Sciatic nerve (tissue), 2 donors: Measurements from ENCODE around the gene PLEKHM3. TPM values are rescaled to one million over a fixed set of nuclear protein-coding genes. Genes with fewer than 3 reads are reported as not detected.
"Not testable (repeated sequence)": the region's sequence is repeated elsewhere in the genome, so short reads cannot be mapped to it uniquely, and the experiment has no call there.

Experiments used
- ATAC-seq: fragments of 200-7000 bp; cut with Tn5 transposase; one replicate; pipeline ENCODE4 v1.9.1; 2020; ENCODE audit warnings: mild to moderate bottlenecking, moderate library complexity
- DNase-seq: peaks from one replicate; pipeline ENCODE4 v3.0.0-alpha.2; 2020; ENCODE audit warnings: low spot score
- intact Hi-C: fragments of 100-400 bp; cut with DNase I; formaldehyde crosslinking; loops from one replicate; pipeline ENCODE4 v1.14.2; 2022
- total RNA-seq: library from RNA; stranded (reverse); fragmentation: NEBNext Ultra II Directional; extraction: Animal tissue kit (Norgen Biotek cat#: 25700); gene quantifications from one replicate; pipeline ENCODE4 v1.2.1, GENCODE V29; 2021
- donor health status: DM: no; HTN: no; CAD: no.
- donor health status: DM: no; HTN: no; CAD: no.

The PLEKHM3 gene
- total RNA-seq, 1 donor from 2014 or later = 23.8 TPM

DNA sequence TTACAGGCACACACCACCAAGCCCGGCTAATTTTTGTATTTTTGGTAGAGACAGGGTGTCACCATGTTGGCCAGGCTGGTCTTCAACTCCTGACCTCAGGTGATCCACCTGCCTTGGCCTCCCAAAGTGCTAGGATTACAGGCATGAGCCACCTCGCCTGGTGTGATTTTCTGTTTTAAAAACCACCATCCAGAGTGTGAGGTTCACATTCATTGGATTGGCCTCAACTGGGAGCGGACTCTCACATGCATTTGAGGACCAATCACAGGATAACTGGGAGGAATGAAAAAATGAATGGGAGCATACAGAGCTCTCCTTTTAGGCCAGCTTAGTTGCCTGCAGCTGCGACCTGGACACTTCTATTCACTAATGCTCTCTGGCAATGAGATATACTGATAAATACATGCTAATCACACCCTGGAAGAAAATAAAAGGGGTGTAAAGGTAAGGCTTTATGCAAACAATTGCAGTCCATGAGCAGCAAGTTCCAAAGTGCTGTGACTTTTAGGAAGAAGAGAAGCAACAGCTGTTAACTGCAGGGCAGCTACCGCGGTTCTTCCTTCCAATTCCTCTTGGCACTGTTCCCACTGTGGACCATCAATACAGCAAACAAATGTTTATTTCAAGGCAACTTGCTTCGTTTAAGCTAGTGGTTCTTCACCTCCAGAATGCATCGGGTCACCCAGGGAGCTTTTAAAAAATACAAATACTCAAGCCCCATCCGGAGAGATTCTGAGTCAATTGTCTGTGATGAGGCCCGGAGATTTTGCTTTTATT lies 206.1 kb downstream of the PLEKHM3 start:
- no peak for ATAC-seq
- DNase-seq = peak; percentile 7
- intact Hi-C loops = no loop called here

DNA sequence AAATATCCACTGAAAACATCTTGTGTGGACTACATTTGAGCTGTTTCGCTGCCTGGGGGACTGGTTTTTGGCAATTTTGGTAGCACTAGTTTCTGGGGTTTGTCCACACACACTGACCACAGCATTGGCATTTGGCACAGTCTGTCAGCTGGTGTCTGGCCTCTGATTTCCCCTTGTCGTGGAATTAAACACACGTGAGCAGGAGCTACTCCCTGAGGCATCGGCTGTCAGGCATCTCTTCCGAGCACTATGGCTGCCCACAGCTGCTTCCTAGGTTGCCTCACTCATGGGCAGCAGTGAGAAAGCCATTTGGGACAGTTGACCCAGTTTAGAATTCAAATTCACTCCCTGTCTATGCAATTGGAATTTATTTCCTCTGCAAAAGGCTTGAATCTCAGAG lies 208.8 kb downstream of the PLEKHM3 start:
- ATAC-seq = no peak
- intact Hi-C loops = no loop called here
- peak; percentile 9 for DNase-seq

DNA sequence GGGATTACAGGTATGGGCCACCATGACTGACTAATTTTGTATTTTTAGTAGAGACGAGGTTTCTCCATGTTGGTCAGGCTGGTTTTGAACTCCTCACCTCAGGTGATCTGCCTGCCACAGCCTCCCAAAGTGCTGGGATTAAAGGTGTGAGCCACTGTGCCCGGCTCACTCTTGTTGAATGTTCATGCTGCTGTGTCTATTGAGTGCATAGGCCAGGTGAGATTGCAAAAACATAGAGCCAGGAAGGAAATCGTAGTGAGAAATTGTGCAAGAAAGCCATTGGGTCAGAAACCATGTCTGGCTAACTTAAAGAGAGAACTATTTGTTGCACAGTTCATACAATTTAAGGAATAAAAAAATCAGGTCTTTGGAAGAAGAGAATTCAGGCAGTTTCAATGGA lies 210.1 kb downstream of the PLEKHM3 start:
- intact Hi-C loops = no loop called here
- ATAC-seq (no peak), DNase-seq (no peak)

DNA sequence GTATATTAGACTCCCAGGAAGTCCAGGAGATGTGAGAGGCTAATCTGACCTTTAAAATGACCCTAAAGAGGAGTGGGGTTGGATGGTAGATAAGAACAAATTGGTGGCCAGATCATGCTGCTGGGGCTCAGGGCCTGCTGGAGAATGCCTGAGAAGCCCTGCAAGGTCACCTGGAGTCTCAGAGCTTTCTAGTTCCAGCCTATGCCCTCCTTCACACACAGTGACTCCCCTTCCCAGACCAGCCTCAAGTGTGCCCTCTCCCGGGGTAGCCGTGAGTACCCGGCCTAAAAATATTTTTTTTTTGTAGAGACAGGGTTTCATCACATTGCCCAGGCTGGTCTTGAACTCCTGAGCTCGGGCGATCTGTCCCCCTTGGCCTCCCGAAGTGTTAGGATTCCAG lies 211.4 kb downstream of the PLEKHM3 start:
- DNase-seq (no peak), ATAC-seq (no peak)
- intact Hi-C loops = no loop called here

DNA sequence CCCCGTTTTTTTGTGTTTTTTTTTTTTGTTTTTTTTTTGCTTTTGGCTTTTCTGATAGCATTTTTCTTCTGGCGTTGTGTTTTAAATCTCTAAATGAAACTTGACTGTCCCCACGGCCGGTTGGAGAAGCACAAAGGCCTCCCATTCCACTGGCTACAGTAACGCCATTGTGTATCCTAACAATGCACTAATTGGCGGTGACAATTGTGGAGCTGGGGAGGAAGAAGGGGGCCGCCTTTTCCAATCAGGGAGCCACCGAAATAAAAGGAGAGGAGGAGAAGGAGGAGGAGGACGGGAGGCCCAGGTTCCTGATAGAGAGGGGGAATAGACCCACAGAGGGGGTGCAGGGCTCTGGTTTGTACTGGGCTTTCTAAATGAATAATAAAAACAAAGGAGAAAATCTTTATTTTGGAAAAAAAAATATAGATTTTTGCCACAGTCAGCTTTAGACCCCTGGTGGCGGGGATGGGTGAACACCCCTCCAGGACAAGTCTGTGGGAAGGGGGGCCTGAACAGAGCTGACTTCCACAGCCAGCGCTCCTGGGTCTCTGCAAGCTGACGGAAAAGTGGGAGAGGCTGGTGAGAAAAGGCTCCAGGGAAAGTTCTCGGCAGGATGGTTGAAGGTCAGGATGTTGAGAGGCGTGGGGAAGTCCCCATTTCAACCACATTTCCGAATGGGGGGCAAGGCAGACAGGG lies 212.0 kb downstream of the PLEKHM3 start:
- ATAC-seq = peak; percentile 43
- no peak for DNase-seq
- intact Hi-C loops = no loop called here

DNA sequence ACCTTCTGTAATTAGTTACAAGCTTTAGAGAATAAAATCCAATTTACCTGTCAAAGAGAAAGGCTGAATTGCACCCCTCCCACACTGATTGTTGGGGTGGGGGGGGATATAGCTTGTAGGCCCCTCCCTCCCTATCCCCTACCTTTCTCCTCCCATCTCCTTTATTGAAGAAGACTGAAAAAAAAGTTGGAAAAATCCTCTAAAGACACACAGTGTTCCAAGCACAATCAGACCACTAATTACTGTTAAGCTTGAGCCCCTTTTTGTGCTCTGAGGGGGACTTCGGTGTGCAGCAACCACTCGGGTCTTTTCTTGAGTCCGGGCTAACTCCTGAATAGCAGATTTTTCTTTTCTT lies 212.6 kb downstream of the PLEKHM3 start:
- ATAC-seq (no peak), DNase-seq (no peak)
- intact Hi-C loops = no loop called here

DNA sequence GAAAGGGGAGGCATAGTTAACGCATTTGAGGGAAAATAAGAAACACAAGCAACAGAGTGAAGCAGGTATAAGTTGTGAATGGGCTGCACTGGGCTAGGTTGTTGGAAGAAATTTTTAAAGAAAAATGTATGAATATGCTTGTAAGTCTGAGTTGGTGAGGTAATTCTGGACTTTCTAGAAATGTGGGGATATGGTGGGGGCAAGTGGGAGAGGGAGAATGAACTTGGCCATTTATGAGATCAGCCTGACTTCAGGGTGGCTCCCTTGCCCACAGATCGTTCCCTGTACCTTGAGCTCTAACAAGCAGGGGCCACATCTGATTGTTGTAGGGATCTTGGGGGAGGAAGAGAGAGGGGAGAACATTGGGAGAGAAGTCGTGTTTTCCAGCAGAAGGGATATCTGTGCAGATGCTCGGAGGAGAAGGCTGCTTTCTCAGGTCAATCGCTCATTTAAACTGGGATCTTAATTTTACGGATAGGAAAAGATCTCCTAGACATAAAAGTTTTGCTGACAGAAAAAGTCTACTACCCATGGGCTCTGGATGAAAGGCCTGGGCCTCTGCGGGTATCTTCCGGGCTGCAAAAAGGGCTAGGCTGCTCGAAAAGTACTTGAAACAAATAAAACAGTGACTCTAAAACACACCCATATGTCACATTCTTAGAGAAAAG lies 213.1 kb downstream of the PLEKHM3 start:
- DNase-seq (no peak), ATAC-seq (no peak)
- intact Hi-C loops = no loop called here

DNA sequence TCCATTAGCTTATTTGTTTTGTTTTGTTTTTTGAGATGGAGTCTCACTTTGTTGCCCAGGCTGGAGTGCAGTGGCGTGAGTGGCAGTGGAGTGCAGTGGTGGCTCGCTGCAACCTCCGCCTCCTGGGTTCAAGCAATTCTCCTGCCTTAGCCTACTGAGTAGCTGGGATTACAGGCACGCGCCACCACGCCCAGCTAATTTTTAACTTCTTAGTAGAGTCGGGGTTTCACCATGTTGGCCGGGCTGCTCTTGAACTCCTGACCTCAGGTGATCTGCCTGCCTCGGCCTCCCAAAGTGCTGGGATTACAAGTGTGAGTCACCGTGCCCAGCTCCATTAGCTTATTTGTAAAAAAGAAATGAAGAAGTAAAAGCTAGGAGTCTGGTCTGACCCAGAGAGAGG lies 213.7 kb downstream of the PLEKHM3 start:
- intact Hi-C loops, ATAC-seq, DNase-seq: not testable (repeated sequence)

DNA sequence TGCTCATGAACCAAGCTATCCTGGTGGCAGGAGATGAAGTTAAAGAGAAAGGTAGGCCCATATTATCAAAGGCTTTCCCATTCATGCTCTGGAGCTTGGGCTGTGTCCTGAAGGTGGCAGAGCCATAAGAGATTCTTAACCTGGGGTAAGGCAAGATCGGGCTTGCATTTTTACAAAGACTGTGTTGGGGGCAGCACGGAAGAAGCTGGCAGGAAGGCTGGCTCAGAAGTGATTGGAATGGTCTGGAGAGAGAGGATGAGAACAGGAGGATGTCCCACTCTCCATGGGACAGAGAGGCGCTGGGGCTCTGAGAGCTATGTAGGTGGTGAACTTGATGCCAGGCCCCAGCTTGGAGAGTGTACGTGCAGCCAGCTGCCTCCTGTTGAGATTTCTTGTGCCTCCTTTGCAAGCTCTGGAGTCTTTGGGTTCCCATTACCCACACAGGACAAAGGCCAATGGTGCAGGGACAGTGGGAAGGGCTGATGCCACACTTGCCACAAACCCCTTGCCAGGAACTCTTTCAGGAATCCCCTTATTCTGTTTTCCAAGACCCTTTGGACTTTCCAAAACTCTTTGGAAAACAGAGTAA lies 215.0 kb downstream of the PLEKHM3 start:
- DNase-seq = no peak
- intact Hi-C loops = no loop called here
- no peak for ATAC-seq

DNA sequence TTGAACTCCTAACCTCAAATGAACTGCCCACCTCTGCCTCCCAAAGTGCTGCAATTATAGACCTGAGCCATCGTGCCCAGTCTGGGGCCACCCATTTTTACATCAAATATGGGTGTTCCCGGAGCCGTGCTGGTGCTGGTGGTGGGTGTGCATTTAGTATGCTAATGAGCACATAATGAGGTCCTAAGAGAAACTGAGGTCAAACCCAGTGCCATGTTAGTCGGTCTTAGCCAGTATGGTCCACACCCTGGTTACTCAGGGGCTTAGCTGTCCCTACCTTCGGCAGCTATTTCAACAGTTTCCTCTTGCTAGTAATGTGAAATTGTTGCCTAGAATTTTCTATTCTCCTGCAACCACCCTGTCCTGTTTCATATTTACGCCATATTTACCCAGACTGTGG lies 217.2 kb downstream of the PLEKHM3 start:
- DNase-seq (no peak), ATAC-seq (no peak)
- intact Hi-C loops = no loop called here

DNA sequence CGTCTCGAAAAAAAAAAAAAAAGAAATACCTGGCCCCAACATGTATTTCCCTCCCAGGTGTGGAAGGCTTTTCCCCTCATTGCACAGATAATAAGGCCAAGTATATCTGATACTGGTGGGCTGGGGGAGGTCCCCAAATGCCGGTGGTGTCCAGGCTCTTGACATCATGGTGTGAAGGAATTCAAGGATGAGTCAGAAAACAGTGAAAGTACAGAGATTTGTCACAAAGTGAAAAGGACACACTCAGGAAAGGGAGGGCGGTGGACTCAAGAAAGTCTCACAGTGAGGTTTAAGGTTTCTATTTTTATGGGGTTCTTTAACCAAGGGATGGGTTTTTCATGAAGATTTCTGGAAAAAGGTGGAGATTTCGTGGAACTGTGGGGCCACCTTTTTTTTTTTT lies 217.8 kb downstream of the PLEKHM3 start:
- intact Hi-C loops = no loop called here
- DNase-seq (no peak), ATAC-seq (no peak)

DNA sequence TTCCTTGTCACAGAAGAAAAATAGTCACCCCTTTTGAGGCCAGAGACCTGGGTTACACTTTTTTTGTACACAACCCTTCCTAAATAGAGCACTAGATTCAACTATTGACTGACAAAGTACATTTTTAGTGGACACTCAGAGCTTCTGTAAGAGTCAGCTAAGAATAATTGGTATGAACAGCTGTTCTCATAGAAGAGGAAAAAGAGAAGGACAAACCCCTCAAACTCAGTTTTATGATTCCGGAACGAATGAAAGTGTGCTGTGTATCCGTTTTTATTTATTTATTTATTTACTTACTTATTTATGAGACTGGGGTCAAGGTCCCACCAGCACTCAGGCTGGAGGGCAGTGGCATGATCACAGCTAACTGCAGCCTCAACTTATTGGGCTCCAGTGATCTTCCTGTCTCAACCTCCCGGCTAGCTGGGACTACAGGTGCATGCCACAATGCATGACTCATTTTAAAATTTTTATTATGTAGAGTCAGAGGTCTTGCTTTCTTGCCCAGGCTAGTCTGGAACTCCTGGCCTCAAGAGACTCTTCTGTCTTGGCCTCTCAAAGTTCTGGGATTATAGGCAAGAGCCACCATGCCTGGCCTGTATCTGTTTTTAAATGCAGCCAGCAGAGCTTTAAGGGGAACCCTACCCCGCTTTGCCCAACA lies 219.6 kb downstream of the PLEKHM3 start:
- intact Hi-C loops = no loop called here
- ATAC-seq (no peak), DNase-seq (no peak)

DNA sequence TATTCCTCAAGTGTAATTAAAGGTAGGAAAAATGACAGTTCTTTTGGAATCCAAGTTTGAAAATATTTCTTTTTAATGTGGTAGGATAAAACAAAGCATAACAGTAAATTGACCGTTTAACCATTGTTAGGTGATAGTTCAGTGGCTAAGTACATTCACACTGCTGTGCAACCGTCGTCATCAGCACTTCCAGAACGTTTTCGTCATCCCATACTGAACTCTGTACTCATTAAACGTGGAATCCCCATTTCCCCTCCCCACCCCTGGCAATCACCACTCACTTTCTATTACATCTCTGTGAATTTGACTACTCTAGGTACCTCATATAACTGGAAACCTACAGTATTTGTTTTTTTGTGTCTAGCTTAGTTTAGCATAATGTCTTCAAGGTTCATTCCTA lies 222.7 kb downstream of the PLEKHM3 start:
- intact Hi-C loops = no loop called here
- DNase-seq = no peak
- ATAC-seq = no peak

DNA sequence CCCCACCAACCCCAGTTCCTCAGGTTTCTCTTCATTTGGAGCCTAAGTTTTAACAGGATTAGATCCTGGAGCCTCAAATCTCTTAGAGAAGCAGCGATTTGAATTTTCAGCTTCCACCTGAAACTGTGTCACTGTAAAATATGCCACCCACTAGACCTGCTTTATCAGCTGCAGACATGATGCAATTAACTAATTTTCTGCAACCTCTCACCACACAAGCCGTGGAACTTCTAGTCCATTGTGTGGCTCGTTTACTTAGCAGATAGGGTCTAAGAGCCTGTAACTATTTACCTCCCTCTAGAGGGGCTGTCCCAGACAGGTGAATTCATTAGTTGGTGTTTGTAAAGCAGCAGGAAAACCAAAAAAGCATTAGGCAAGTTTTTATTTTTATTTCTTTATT lies 224.1 kb downstream of the PLEKHM3 start:
- ATAC-seq (no peak), DNase-seq (no peak)
- intact Hi-C loops = no loop called here

DNA sequence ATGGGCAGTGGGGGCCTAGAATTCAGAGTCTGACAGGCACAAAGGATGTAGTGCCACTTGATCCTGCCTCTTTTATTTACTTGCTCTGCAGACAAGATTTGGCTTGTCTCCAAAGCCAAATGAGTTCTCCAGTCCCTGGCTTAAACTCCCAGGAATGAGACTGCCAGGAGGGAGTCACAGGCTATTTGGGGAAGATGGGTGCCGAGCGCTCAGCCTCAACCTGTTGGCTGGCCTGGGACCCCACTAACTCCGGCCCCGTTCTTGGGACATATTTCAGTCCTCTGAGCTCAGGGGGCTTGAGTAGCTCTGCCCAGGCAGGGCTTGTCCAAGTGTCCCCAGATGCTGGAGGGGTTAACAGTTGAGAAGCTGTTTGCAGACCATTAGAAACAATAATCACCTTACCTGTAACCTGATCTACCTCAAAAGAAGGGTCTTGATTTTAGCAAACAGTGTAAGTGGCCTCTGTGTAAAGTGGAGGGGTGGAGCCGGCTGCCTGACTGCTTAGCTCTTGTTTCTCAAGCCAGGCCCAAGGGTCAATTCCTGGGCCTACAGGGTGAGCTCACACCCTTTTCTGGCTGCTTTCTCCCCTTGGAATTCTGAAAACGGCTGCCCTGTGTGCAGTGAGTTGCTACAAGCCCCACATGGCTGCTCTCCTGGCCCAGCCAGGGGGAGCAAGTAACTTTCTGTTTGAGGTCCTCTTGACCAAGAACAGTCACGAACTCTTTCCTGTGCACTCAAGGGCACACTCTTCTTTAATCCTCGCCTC lies 228.6 kb downstream of the PLEKHM3 start:
- intact Hi-C loops = no loop called here
- no peak for ATAC-seq

DNA sequence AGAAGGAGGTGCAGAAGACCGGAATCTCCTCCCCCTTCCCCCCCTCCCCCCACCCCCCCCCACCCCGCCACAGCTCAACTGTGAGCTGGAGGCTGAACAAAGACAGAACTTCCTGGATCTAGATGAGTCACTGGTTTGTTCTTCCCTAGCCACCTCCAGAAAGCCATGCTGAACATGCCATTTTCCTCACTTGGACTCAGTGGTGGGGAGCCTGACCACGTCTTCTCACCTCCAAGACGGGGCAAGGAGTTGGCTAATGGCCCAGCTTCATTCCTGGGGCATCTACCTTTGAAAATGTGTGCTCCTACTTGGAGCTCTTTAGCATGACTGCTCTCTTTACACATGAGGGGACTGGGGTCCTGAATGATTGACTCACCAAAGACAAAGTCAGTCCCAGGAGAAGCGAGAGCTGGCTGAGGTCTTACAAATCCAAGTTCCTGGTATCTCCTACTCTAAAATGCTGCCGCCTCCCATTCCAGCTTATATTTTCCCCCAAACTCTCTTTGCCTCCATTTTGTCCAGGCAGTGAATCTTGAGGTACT lies 233.0 kb downstream of the PLEKHM3 start:
- peak; percentile 50 for ATAC-seq
- no peak for DNase-seq
- intact Hi-C loops = no loop called here

More for the DNA sequence above, 228.6 kb downstream of the PLEKHM3 start:
- no peak for DNase-seq

DNA sequence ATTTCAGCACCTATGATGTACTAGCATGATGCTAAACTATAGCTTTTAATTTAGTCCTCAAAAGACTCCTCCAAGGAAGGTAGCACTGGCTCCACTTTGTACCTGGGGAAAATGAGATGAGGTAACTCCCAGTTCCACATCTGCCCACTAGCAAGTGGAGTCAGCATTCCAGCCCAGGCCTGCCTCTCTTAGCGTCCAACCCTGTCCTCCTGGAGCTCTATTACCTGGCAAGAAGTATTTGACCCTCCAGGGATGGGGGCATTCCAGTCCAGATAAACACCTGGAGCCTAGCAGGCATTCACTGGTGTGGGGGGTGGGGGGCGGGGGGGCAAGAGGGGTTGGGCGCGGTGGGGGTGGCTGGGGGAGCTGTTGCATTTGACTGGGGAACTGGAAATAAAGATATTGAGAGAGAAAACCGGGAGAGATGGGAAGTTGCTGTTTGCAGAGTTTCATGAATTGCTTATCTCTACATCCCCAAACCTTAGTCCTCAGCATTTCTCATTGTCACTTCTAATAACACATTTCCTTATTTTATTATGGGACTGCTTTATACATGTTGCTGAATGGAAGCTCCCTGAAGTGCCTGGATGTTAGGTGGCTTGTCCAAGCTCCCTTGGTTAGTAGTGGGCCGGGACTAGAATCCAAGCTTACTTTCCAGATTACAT lies 233.6 kb downstream of the PLEKHM3 start:
- ATAC-seq = no peak
- DNase-seq = no peak
- intact Hi-C loops = no loop called here

DNA sequence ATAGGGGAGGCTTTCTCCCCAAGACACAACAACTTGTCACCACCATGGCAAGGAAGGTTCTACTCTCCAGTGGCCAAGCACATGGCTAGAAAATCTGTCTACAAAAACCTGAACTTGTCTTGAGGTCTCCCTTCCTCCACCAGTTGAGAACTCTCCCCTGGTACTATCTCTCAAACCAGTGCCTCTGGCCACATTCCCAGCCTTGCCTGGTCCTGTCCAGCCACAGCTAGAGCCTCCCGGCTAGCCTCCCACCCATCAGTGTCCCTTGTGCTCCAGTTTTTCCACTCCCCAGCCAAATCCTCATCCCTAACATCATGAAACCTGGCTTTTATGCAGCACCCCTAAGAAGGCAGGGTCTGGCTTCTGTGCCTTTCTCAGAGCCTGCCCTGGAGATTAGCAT lies 234.4 kb downstream of the PLEKHM3 start:
- intact Hi-C loops = no loop called here
- DNase-seq = no peak
- ATAC-seq = no peak
